Type B pancreatic cell (in vitro differentiated cells): Measurements from ENCODE around the gene ABCF2. TPM values are rescaled to one million over a fixed set of nuclear protein-coding genes. Genes with fewer than 3 reads are reported as not detected.

Experiments
- DNase-seq: peaks from one replicate; pipeline ENCODE4 v3.0.0; 2021; ENCODE audit warnings: mixed read lengths; ENCODE audit not compliant: unreplicated experiment; ENCODE audit errors: extremely low spot score
- H3K27ac Mint-ChIP-seq: 2 replicates; pipeline ENCODE4 v1.8.0; 2021; ENCODE audit warnings: mild to moderate bottlenecking, mixed read lengths
- H3K27me3 Mint-ChIP-seq: 2 replicates; pipeline ENCODE4 v1.8.0; 2021; ENCODE audit warnings: mixed read lengths
- H3K36me3 Mint-ChIP-seq: 2 replicates; pipeline ENCODE4 v1.8.0; 2021; ENCODE audit warnings: mixed read lengths
- H3K4me1 Mint-ChIP-seq: one replicate; pipeline ENCODE4 v1.8.0; 2021; ENCODE audit warnings: mixed read lengths; ENCODE audit not compliant: unreplicated experiment
- H3K4me3 Mint-ChIP-seq: 2 replicates; pipeline ENCODE4 v1.8.0; 2021; ENCODE audit warnings: mild to moderate bottlenecking, mixed read lengths
- H3K9me3 Mint-ChIP-seq: 2 replicates; pipeline ENCODE4 v1.8.0; 2021; ENCODE audit warnings: mixed read lengths
- CTCF ChIP-seq: fragments of 200-600 bp; sonication (generic); conservative IDR thresholded peaks from 2 replicates; pipeline ENCODE4 v1.5.0; 2021; ENCODE audit warnings: antibody characterized with exemption, mild to moderate bottlenecking
- total RNA-seq: library from RNA; stranded (reverse); gene quantifications from 2 replicates; pipeline ENCODE4 v1.2.1, GENCODE V29; 2021; ENCODE audit warnings: low replicate concordance

The ABCF2 gene
- total RNA-seq, 1 donor from 2014 or later: 46.5 TPM

DNA sequence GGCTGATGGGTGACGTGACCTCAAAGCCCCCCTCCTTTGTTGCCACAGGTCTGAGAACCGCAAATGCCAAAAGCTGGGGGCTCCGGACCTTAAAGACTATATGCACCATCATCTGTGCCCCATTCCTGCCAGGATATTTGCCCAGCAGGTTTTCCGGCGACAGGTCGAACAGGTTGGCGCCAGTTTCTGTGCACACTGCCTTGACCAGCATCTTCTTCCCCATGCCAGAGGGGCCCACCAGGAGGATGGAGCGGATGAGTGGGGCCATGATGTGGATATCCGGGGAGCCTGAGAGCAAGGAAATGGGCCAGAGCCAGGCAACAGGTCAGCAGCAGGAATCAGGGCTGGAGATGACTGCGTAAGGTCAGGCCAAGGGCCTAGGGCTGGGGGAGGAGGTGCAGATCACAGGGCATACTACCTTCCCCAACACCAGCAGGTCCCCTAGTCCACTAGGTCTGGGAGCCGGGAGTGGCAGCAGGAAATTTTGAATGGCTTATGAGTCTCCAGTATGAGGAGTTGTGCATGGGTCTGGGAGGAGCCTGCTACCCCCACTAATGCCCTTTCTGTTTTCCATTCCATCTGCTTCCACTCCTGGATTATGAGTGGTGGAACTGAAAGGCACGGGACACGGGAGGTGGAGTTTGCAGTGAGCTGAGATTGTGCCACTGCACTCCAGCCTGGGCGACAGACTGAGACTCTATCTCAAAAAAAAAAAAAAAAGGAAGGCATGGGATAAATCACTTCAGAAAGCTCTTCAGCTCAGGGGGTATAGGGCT lies 33.6 kb downstream of the ABCF2 start:
- no peak for DNase-seq
- no peaks in the 10 kb centered on the region for H3K4me1 Mint-ChIP-seq
- no peak overlapping the region for H3K4me3 Mint-ChIP-seq
- TF ChIP-seq CTCF: no peak
- H3K27me3 Mint-ChIP-seq: peaks cover 38% of the 10 kb centered on the region
- H3K36me3 Mint-ChIP-seq: no peaks in the 10 kb centered on the region
- no peaks in the 10 kb centered on the region for H3K9me3 Mint-ChIP-seq
- H3K27ac Mint-ChIP-seq: no peak overlapping the region

DNA sequence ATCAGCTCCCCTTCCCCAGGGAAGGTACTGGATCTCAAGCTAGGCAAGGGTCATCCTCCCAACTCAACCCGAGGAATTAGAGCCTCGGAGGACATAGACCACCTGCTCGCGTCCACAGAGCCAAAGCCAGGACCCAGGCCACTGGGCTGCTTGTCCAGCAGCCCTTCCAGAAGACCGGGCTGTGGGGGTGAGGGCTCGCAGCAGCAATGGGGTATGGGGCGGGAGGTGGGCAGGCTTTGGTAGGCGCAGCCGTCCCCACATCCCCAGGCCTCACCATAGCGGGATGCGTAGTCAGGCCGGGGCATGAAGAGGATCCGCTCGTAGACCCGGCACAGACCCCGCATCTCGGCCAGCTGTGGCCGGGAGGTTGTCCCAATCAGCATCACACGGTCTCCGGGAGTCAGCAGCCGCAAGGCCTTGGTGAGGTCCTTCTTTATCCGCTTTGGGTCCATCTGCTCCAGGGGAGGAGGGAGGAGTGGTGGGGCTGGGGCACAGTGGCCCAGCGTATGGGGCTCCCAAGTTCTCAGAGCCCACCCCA lies 34.9 kb downstream of the ABCF2 start:
- no peaks in the 10 kb centered on the region for H3K36me3 Mint-ChIP-seq
- H3K9me3 Mint-ChIP-seq: no peaks in the 10 kb centered on the region
- H3K27ac Mint-ChIP-seq: no peak overlapping the region
- no peaks in the 10 kb centered on the region for H3K4me1 Mint-ChIP-seq
- DNase-seq: no peak
- peaks cover 42% of the 10 kb centered on the region for H3K27me3 Mint-ChIP-seq
- no peak for TF ChIP-seq CTCF
- no peak overlapping the region for H3K4me3 Mint-ChIP-seq

- no peaks in the 10 kb centered on the region for H3K36me3 Mint-ChIP-seq
- no peaks in the 10 kb centered on the region for H3K9me3 Mint-ChIP-seq
- H3K27me3 Mint-ChIP-seq: peaks cover 42% of the 10 kb centered on the region
- no peak overlapping the region for H3K27ac Mint-ChIP-seq
- no peaks in the 10 kb centered on the region for H3K4me1 Mint-ChIP-seq
- TF ChIP-seq CTCF: no peak
- DNase-seq: no peak
- H3K4me3 Mint-ChIP-seq: no peak overlapping the region
Observed at GRCh38 chr7:151191544-151191943, 35.5 kb downstream of the ABCF2 start.

DNA sequence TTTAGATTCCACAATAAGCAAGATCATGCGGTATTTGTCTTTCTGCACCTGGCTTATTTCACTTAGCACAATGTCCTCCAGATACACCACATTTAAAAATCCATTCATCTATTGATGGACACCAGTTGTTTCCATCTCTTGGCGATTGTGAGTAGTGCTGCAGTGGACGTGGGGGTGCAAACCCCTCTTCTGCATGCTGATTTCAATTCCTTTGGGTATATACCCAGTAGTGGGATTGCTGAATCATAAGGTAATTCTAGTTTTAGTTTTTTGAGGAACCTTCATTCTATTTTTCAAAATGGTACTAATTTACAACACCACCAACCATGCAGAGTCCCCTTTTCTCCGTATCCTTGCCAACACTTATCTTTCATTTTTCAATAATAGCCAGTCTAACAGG lies 38.0 kb downstream of the ABCF2 start:
- no peaks in the 10 kb centered on the region for H3K36me3 Mint-ChIP-seq
- TF ChIP-seq CTCF: no peak
- no peak overlapping the region for H3K27ac Mint-ChIP-seq
- DNase-seq: no peak
- H3K27me3 Mint-ChIP-seq: peaks cover 29% of the 10 kb centered on the region
- no peaks in the 10 kb centered on the region for H3K4me1 Mint-ChIP-seq
- H3K4me3 Mint-ChIP-seq: no peak overlapping the region
- no peaks in the 10 kb centered on the region for H3K9me3 Mint-ChIP-seq

- no peak for DNase-seq
- Mint-ChIP-seq H3K4me1 (no peaks in the 10 kb centered on the region), H3K27me3 (peaks cover 26% of the 10 kb centered on the region), H3K9me3 (no peaks in the 10 kb centered on the region), H3K27ac (no peak overlapping the region), H3K36me3 (no peaks in the 10 kb centered on the region), H3K4me3 (no peak overlapping the region)
- TF ChIP-seq CTCF: no peak
Observed at GRCh38 chr7:151188252-151188542, 38.8 kb downstream of the ABCF2 start.
